Measurements from ENCODE around the gene CD160.

CD160 gene

DNA sequence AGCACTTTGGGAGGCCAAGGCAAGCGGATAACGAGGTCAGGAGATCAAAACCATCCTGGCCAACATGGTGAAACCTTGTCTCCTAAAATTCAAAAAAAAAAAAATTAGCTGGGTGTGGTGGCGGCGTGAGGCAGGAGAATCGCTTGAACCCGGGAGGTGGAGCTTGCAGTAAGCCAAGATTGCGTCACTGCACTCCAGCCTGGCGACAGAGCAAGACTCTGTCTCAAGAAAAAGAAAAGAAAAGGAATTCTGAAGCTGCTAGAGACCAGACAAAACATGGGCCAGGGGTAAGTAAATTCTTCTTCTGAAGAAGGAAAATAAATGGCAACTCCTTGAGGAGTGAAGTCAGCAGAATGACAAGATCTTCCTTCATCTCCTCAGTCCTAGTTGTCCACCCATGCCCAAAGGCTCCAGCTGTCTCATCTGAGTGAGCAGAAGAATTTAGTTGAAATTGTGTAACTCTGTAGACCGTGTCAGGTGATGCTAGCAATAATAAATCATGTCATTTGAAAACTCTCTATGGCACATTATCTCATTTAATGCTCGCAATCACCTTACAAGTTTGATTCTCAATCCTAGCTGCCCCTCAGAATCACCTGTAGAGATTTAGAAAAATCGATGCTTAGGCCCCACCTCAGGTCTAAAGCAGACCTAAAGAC is 26.4 kb upstream of the CD160 start:
- Histone ChIP-seq H3K4me1 (ENCODE audit: control insufficient read depth, insufficient read depth, low read length) (no peaks in the 10 kb centered on the region), H3K27ac (ENCODE audit: extremely low read depth, low read depth, low read length) (no peak overlapping the region), H3K9me3 (ENCODE audit: control insufficient read depth, insufficient read depth, low read depth, low read length) (no peaks in the 10 kb centered on the region), H3K4me3 (ENCODE audit: low read depth, low read length) (no peak overlapping the region), H3K36me3 (ENCODE audit: control insufficient read depth in 2 of 2, insufficient read depth in 1 of 2, low read length in 2 of 2) (no peaks in the 10 kb centered on the region)
- POLR2A ChIA-PET = no interaction called here
- CTCF ChIA-PET = interaction anchor here (0.6 to 1.2 kb wide), 2 partner anchors 28 to 61 kb away, joined by 3 to 5 read pairs; no protein-coding TSS in a partner anchor
- no peak for TF ChIP-seq ZNF571 (tag by site-specific recombination; IDR thresholded peaks at IDR 0.05)
- TF ChIP-seq, protein P1, sequence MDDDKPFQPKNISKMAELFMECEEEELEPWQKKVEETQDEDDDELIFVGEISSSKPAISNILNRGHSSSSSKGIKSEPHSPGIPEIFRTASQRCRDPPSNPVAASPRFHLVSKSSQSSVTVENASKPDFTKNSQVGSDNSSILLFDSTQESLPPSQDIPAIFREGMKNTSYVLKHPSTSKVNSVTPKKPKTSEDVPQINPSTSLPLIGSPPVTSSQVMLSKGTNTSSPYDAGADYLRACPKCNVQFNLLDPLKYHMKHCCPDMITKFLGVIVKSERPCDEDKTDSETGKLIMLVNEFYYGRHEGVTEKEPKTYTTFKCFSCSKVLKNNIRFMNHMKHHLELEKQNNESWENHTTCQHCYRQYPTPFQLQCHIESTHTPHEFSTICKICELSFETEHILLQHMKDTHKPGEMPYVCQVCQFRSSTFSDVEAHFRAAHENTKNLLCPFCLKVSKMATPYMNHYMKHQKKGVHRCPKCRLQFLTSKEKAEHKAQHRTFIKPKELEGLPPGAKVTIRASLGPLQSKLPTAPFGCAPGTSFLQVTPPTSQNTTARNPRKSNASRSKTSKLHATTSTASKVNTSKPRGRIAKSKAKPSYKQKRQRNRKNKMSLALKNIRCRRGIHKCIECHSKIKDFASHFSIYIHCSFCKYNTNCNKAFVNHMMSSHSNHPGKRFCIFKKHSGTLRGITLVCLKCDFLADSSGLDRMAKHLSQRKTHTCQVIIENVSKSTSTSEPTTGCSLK (tag by site-specific recombination; IDR thresholded peaks at IDR 0.05) = no peak
- TF ChIP-seq ZNF223 (tag by site-specific recombination; IDR thresholded peaks at IDR 0.05) = no peak
- no peak for TF ChIP-seq SP3 (tag by site-specific recombination; IDR thresholded peaks at IDR 0.05)
- TF ChIP-seq ZNF664 (tag by site-specific recombination; IDR thresholded peaks at IDR 0.05) = peak; percentile 67; the same call in 1 of the 2 replicates

DNA sequence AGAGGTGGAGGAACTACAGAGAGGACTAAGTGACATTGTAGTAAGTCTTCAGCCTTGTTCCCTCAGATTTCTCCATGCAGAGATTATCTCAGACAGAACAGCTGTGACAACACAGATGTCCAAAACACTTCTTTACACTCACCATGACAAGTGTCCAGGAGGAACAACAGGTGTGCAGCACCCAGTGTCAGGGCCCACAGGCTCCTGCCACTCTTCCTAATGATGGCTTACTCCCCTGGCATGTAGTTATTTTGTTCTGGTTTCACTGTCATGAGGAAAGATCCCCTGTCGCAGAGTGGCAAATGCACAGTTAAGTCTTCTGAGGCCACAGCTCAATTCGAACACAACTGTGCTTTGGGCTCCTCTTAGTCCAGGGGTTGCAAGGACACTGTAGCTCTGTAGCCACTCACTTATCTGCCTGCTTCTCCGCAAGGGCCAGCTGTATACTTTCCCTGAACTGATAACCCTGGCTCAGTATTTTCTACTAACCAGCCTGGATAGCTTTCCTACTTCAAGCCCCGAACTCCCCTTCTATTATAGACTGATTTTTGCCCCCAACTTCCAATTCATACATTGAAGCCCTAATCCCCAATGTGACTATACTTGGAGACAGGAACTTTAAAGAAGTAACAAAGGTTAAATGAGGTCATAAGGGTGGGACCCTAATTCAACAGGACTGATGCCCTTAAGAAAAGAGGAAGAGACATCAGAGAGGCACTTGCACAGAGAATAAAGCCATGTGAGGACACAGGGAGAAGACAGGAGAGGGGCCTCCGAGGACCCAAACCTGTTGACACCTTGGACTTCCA is 23.3 kb upstream of the CD160 start:
- Histone ChIP-seq H3K4me1 (ENCODE audit: control insufficient read depth, insufficient read depth, low read length) (no peaks in the 10 kb centered on the region), H3K27ac (ENCODE audit: extremely low read depth, low read depth, low read length) (no peak overlapping the region), H3K36me3 (ENCODE audit: control insufficient read depth in 2 of 2, insufficient read depth in 1 of 2, low read length in 2 of 2) (no peaks in the 10 kb centered on the region), H3K9me3 (ENCODE audit: control insufficient read depth, insufficient read depth, low read depth, low read length) (no peaks in the 10 kb centered on the region), H3K4me3 (ENCODE audit: low read depth, low read length) (no peak overlapping the region)
- ChIA-PET POLR2A (no interaction called here), CTCF (no interaction called here)
- TF ChIP-seq ZNF558 (tag by site-specific recombination; IDR thresholded peaks at IDR 0.05) (no peak), ZBTB48 (tag by site-specific recombination; IDR thresholded peaks at IDR 0.05) (no peak), SCRT2 (tag by site-specific recombination; IDR thresholded peaks at IDR 0.05) (peak; percentile 21; the same call in 1 of the 2 replicates), RBAK (tag by site-specific recombination; IDR thresholded peaks at IDR 0.05) (no peak), ZNF510 (tag by site-specific recombination; IDR thresholded peaks at IDR 0.05; ENCODE audit: insufficient replicate concordance) (no peak), MZF1 (tag by site-specific recombination; IDR thresholded peaks at IDR 0.05; ENCODE audit: borderline replicate concordance) (no peak), ZFP41 (tag by site-specific recombination; IDR thresholded peaks at IDR 0.05; ENCODE audit: borderline replicate concordance) (no peak)
- TF ChIP-seq, protein P2, sequence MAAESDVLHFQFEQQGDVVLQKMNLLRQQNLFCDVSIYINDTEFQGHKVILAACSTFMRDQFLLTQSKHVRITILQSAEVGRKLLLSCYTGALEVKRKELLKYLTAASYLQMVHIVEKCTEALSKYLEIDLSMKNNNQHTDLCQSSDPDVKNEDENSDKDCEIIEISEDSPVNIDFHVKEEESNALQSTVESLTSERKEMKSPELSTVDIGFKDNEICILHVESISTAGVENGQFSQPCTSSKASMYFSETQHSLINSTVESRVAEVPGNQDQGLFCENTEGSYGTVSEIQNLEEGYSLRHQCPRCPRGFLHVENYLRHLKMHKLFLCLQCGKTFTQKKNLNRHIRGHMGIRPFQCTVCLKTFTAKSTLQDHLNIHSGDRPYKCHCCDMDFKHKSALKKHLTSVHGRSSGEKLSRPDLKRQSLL (tag by site-specific recombination; IDR thresholded peaks at IDR 0.05) = no peak

DNA sequence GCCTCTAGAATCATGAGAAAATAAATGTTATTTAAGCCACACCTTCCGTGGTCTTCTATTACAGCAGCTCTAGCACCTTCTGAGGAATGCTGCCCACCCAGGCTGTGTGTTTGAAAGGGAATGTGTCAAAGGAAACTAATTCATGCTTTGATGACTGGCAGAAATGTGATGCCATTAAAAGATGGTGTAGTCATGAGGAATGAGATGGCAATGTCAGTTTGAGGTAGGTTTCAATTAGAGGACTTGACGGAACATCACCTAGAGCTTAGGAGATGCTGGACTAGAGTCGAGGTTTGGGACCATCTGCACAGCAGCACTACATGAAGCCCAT is 22.7 kb upstream of the CD160 start:
- Histone ChIP-seq H3K4me3 (ENCODE audit: low read depth, low read length) (no peak overlapping the region), H3K36me3 (ENCODE audit: control insufficient read depth in 2 of 2, insufficient read depth in 1 of 2, low read length in 2 of 2) (no peaks in the 10 kb centered on the region), H3K27ac (ENCODE audit: extremely low read depth, low read depth, low read length) (no peak overlapping the region), H3K9me3 (ENCODE audit: control insufficient read depth, insufficient read depth, low read depth, low read length) (no peaks in the 10 kb centered on the region), H3K4me1 (ENCODE audit: control insufficient read depth, insufficient read depth, low read length) (no peaks in the 10 kb centered on the region)
- TF ChIP-seq, protein P3, sequence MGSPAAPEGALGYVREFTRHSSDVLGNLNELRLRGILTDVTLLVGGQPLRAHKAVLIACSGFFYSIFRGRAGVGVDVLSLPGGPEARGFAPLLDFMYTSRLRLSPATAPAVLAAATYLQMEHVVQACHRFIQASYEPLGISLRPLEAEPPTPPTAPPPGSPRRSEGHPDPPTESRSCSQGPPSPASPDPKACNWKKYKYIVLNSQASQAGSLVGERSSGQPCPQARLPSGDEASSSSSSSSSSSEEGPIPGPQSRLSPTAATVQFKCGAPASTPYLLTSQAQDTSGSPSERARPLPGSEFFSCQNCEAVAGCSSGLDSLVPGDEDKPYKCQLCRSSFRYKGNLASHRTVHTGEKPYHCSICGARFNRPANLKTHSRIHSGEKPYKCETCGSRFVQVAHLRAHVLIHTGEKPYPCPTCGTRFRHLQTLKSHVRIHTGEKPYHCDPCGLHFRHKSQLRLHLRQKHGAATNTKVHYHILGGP (tag by site-specific recombination; IDR thresholded peaks at IDR 0.05) = no peak
- TF ChIP-seq ZNF777 (tag by site-specific recombination; IDR thresholded peaks at IDR 0.05; ENCODE audit: borderline replicate concordance) = no peak
- no peak for TF ChIP-seq ZNF560 (tag by site-specific recombination; IDR thresholded peaks at IDR 0.05; ENCODE audit: borderline replicate concordance)
- no peak for TF ChIP-seq SCRT1 (tag by site-specific recombination; IDR thresholded peaks at IDR 0.05; ENCODE audit: borderline replicate concordance)
- TF ChIP-seq ZNF747 (tag by site-specific recombination; IDR thresholded peaks at IDR 0.05) = no peak
- no peak for TF ChIP-seq ZNF558 (tag by site-specific recombination; IDR thresholded peaks at IDR 0.05)
- TF ChIP-seq, protein P4, sequence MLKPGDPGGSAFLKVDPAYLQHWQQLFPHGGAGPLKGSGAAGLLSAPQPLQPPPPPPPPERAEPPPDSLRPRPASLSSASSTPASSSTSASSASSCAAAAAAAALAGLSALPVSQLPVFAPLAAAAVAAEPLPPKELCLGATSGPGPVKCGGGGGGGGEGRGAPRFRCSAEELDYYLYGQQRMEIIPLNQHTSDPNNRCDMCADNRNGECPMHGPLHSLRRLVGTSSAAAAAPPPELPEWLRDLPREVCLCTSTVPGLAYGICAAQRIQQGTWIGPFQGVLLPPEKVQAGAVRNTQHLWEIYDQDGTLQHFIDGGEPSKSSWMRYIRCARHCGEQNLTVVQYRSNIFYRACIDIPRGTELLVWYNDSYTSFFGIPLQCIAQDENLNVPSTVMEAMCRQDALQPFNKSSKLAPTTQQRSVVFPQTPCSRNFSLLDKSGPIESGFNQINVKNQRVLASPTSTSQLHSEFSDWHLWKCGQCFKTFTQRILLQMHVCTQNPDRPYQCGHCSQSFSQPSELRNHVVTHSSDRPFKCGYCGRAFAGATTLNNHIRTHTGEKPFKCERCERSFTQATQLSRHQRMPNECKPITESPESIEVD (tag by site-specific recombination; IDR thresholded peaks at IDR 0.05) = no peak
- TF ChIP-seq, protein P5, sequence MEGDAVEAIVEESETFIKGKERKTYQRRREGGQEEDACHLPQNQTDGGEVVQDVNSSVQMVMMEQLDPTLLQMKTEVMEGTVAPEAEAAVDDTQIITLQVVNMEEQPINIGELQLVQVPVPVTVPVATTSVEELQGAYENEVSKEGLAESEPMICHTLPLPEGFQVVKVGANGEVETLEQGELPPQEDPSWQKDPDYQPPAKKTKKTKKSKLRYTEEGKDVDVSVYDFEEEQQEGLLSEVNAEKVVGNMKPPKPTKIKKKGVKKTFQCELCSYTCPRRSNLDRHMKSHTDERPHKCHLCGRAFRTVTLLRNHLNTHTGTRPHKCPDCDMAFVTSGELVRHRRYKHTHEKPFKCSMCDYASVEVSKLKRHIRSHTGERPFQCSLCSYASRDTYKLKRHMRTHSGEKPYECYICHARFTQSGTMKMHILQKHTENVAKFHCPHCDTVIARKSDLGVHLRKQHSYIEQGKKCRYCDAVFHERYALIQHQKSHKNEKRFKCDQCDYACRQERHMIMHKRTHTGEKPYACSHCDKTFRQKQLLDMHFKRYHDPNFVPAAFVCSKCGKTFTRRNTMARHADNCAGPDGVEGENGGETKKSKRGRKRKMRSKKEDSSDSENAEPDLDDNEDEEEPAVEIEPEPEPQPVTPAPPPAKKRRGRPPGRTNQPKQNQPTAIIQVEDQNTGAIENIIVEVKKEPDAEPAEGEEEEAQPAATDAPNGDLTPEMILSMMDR (tag by site-specific recombination; IDR thresholded peaks at IDR 0.05) = no peak
- TF ChIP-seq ZNF169 (tag by site-specific recombination; IDR thresholded peaks at IDR 0.05) = no peak
- no peak for TF ChIP-seq ZNF670 (tag by site-specific recombination; IDR thresholded peaks at IDR 0.05; ENCODE audit: low read depth)
- no peak for TF ChIP-seq PRDM1 (tag by site-specific recombination; IDR thresholded peaks at IDR 0.05)
- ChIA-PET CTCF (no interaction called here), POLR2A (no interaction called here)
